Spleen (tissue), 7 donors: ENCODE data around the gene CLASRP.

Experiments used
- CTCF ChIP-seq, 11 experiments: fragments of 200-600 bp in 7 of 11; fragments of 450-650 bp in 4 of 11; sonication (generic) in 4 of 11; IDR thresholded peaks in 8 of 11; conservative IDR thresholded peaks in 3 of 11; 1 replicate in 7 of 11; 2 replicates in 4 of 11; pipeline versions ENCODE4 v1.4.0 to v1.8.0; 2016 to 2021; ENCODE audit warnings: antibody characterized with exemption in 11 of 11, inconsistent platforms in 4 of 11, mild to moderate bottlenecking in 1 of 11
- POLR2AphosphoS5 ChIP-seq, 3 donors: sonication (generic); formaldehyde crosslinking; IDR thresholded peaks; one replicate each; pipeline ENCODE4 v1.5.1; 2017; ENCODE audit warnings: antibody characterized with exemption in 3 of 3
- donor health status: DM: no; HTN: no; CAD: no; lungs with moderate emphysema.
- donor health status: DM: no; HTN: no; CAD: no.
- donor health status: DM: no; HTN: no; CAD: no.

- TF ChIP-seq CTCF (IDR thresholded peaks at IDR 0.05 in 8 of 11, conservative IDR thresholded peaks at IDR 0.05 in 3 of 11) (peak in 2 of 11 experiments; percentile 25 to 26), POLR2AphosphoS5 (IDR thresholded peaks at IDR 0.05) (peak; percentile 98 to 100 (median 99))
Observed at GRCh38 chr19:45038931-45039893, at the start of gene CLASRP.
